Brain microvascular endothelial cell (primary cell): Measurements from ENCODE around the gene CEP72.
"Not testable (repeated sequence)": the region's sequence is repeated elsewhere in the genome, so short reads cannot be mapped to it uniquely, and the experiment has no call there.

ENCODE experiments used
- DNase-seq: peaks from one replicate; pipeline ENCODE4 v3.0.0-alpha.2; 2020
- H3K27ac ChIP-seq: fragments of 250-450 bp; sonication (Bioruptor Pico); 2 replicates; pipeline ENCODE4 v1.5.1; 2020; ENCODE audit warnings: mild to moderate bottlenecking, moderate library complexity
- H3K27me3 ChIP-seq: fragments of 250-450 bp; sonication (Bioruptor Pico); replicated peaks from 2 replicates; pipeline ENCODE4 v1.5.1; 2020; ENCODE audit warnings: mild to moderate bottlenecking
- H3K36me3 ChIP-seq: fragments of 250-450 bp; sonication (Bioruptor Pico); replicated peaks from 2 replicates; pipeline ENCODE4 v1.5.1; 2020; ENCODE audit warnings: mild to moderate bottlenecking
- H3K4me3 ChIP-seq: 2 replicates; pipeline ENCODE4 v1.5.1; 2011; ENCODE audit warnings: low read depth, mild to moderate bottlenecking, control low read depth, low read length, moderate library complexity
- CTCF ChIP-seq: IDR thresholded peaks from 2 replicates; pipeline ENCODE4 v1.5.1; 2011; ENCODE audit warnings: low read depth, mild to moderate bottlenecking, moderate library complexity, low read length, control low read depth, inconsistent platforms; ENCODE audit errors: missing control alignments
- in situ Hi-C: cut with HindIII; loops from 2 replicates; pipeline ENCODE4 v1.10.0; 2017; ENCODE audit warnings: low sequenced_read_pairs, low pct_ligation_motif_present

Gene CEP72

GRCh38 chr5:572398-573019 is 39.6 kb upstream of the CEP72 start:
- in situ Hi-C loops: no loop called here
- no peak overlapping the region for H3K4me3 ChIP-seq
- no peaks in the 10 kb centered on the region for H3K36me3 ChIP-seq
- no peak for TF ChIP-seq CTCF
- no peak overlapping the region for H3K27ac ChIP-seq
- DNase-seq: no peak
- H3K27me3 ChIP-seq: peaks cover 2% of the 10 kb centered on the region

- H3K27me3 ChIP-seq: no peaks in the 10 kb centered on the region
- H3K36me3 ChIP-seq: no peaks in the 10 kb centered on the region
- no peak for TF ChIP-seq CTCF
- in situ Hi-C loops: no loop called here
- H3K27ac ChIP-seq: no peak overlapping the region
- DNase-seq: no peak
- H3K4me3 ChIP-seq: no peak overlapping the region
These were observed 38.9 kb upstream of the CEP72 start for GRCh38 chr5:573206-573605.

GRCh38 chr5:573976-574375 is 38.2 kb upstream of the CEP72 start:
- DNase-seq: no peak
- no peak overlapping the region for H3K27ac ChIP-seq
- no peak overlapping the region for H3K4me3 ChIP-seq
- H3K27me3 ChIP-seq: no peaks in the 10 kb centered on the region
- in situ Hi-C loops: no loop called here
- no peak for TF ChIP-seq CTCF
- no peaks in the 10 kb centered on the region for H3K36me3 ChIP-seq

- no peak for DNase-seq
- no peak overlapping the region for H3K27ac ChIP-seq
- no peak overlapping the region for H3K4me3 ChIP-seq
- no peak for TF ChIP-seq CTCF
- H3K27me3 ChIP-seq: peaks cover 2% of the 10 kb centered on the region
- no peaks in the 10 kb centered on the region for H3K36me3 ChIP-seq
- in situ Hi-C loops: no loop called here
These were observed 37.2 kb upstream of the CEP72 start for GRCh38 chr5:574906-575305.

GRCh38 chr5:575636-576035 is 36.5 kb upstream of the CEP72 start:
- H3K4me3 ChIP-seq: no peak overlapping the region
- DNase-seq: no peak
- no peak for TF ChIP-seq CTCF
- H3K27ac ChIP-seq: no peak overlapping the region
- in situ Hi-C loops: no loop called here
- peaks cover 7% of the 10 kb centered on the region for H3K27me3 ChIP-seq
- no peaks in the 10 kb centered on the region for H3K36me3 ChIP-seq

- DNase-seq, H3K27me3 ChIP-seq, H3K27ac ChIP-seq, H3K4me3 ChIP-seq, H3K36me3 ChIP-seq, in situ Hi-C loops: not testable (repeated sequence)
These were observed 34.9 kb upstream of the CEP72 start for GRCh38 chr5:577214-577613.
